ENCODE results near the gene RPRML.

DNA sequence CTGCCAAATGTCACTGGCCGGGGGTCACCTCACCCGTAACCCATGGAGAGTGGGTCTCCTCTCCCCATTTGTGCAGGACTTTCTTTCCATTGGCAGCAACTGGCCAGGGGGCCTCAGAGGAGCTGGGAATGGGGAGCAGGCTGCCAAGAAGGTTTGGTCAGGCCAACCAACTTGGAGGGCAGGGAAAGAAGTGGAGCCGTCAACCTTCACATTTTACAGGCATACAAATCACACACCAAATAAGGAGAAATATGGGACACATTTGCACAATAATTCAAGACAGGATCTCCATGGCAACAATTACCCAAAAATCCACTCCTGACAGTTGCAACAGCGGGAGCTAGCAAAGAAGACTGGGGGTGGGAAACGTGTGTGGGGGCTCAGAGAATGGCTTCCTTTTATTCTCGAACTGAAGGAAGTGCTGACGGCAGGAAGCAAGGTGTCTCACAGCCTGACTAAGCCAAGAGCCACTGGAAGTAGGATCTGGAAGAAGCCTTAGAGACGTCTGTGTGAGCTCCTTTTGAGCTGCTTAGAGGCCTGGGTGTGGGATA lies 20.9 kb downstream of the RPRML start:
- TF ChIP-seq, protein P1, sequence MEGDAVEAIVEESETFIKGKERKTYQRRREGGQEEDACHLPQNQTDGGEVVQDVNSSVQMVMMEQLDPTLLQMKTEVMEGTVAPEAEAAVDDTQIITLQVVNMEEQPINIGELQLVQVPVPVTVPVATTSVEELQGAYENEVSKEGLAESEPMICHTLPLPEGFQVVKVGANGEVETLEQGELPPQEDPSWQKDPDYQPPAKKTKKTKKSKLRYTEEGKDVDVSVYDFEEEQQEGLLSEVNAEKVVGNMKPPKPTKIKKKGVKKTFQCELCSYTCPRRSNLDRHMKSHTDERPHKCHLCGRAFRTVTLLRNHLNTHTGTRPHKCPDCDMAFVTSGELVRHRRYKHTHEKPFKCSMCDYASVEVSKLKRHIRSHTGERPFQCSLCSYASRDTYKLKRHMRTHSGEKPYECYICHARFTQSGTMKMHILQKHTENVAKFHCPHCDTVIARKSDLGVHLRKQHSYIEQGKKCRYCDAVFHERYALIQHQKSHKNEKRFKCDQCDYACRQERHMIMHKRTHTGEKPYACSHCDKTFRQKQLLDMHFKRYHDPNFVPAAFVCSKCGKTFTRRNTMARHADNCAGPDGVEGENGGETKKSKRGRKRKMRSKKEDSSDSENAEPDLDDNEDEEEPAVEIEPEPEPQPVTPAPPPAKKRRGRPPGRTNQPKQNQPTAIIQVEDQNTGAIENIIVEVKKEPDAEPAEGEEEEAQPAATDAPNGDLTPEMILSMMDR (IDR thresholded peaks at IDR 0.05; ENCODE audit: poor library complexity), result no peak
- TF ChIP-seq EZH2 (IDR thresholded peaks at IDR 0.05; ENCODE audit: borderline replicate concordance), result no peak

All from hepatocyte (in vitro differentiated cells).